PC-9 (cell line): ENCODE results near the gene PATE2. TPM values are rescaled to one million over a fixed set of nuclear protein-coding genes. Genes with fewer than 3 reads are reported as not detected.

ENCODE experiments used
- BruUV-seq: library from RNA; stranded (reverse); fragments of 400-500 nt; replicated peaks from 2 replicates; lab custom pipeline; 2021; lab: Mats Ljungman, UMichigan
- CTCF ChIA-PET: fragments of 300-600 bp; sonication (Branson Sonifier 250); formaldehyde crosslinking; loops from one replicate; lab custom pipeline; 2022; ENCODE audit warnings: antibody characterized with exemption; lab: Charles Lee
- POLR2A ChIA-PET: fragments of 300-600 bp; sonication (Branson Sonifier 250); formaldehyde crosslinking; loops from one replicate; lab custom pipeline; 2022; ENCODE audit warnings: antibody characterized with exemption; ENCODE audit not compliant: unreplicated experiment; lab: Charles Lee
- DNase-seq, 2 experiments: peaks; one replicate each; pipeline versions ENCODE4 v3.0.0 to v3.0.0-alpha.2; 2015 to 2022; ENCODE audit warnings: mixed read lengths in 1 of 2
- H2AFZ ChIP-seq: fragments of 200-600 bp; sonication (generic); 2 replicates; pipeline ENCODE4 v1.8.1; 2017; ENCODE audit warnings: antibody characterized with exemption
- H3F3A ChIP-seq: fragments of 200-600 bp; sonication (generic); 2 replicates; pipeline ENCODE4 v1.8.1; 2017; ENCODE audit warnings: antibody characterized with exemption, mild to moderate bottlenecking, low read depth; ENCODE audit not compliant: insufficient read depth
- H3K27ac ChIP-seq: fragments of 200-600 bp; sonication (generic); 2 replicates; pipeline ENCODE4 v1.6.1; 2016; ENCODE audit warnings: mixed run types
- H3K27me3 ChIP-seq: fragments of 200-600 bp; sonication (generic); 2 replicates; pipeline ENCODE4 v1.6.1; 2016; ENCODE audit warnings: low read depth, mixed run types; ENCODE audit not compliant: insufficient read depth
- H3K36me3 ChIP-seq: fragments of 200-600 bp; sonication (generic); 2 replicates; pipeline ENCODE4 v1.6.1; 2016; ENCODE audit warnings: low read depth, mixed run types
- H3K4me1 ChIP-seq: fragments of 200-600 bp; sonication (generic); replicated peaks from 2 replicates; pipeline ENCODE4 v1.6.1; 2016; ENCODE audit warnings: mixed run types; ENCODE audit not compliant: insufficient read depth
- H3K4me2 ChIP-seq: fragments of 200-600 bp; sonication (generic); 2 replicates; pipeline ENCODE4 v1.6.1; 2017; ENCODE audit warnings: mixed run types
- H3K4me3 ChIP-seq: fragments of 200-600 bp; sonication (generic); 2 replicates; pipeline ENCODE4 v1.6.1; 2016; ENCODE audit warnings: mixed run types
- H3K79me2 ChIP-seq: fragments of 200-600 bp; sonication (generic); 2 replicates; pipeline ENCODE4 v1.6.1; 2017; ENCODE audit warnings: low read depth, mixed run types
- H3K9me2 ChIP-seq: fragments of 200-600 bp; sonication (generic); 2 replicates; pipeline ENCODE4 v1.8.1; 2017; ENCODE audit warnings: mild to moderate bottlenecking; ENCODE audit not compliant: insufficient read depth
- H3K9me3 ChIP-seq: fragments of 200-600 bp; sonication (generic); 2 replicates; pipeline ENCODE4 v1.8.1; 2016; ENCODE audit warnings: low read depth; ENCODE audit not compliant: insufficient read depth
- H4K20me1 ChIP-seq: fragments of 200-600 bp; sonication (generic); 2 replicates; pipeline ENCODE4 v1.8.1; 2017; ENCODE audit not compliant: insufficient read depth
- CTCF ChIP-seq: fragments of 200-600 bp; sonication (generic); conservative IDR thresholded peaks from 2 replicates; pipeline ENCODE4 v1.6.1; 2017; ENCODE audit warnings: mixed run types, antibody characterized with exemption, mild to moderate bottlenecking, moderate library complexity
- EZH2 ChIP-seq: fragments of 200-600 bp; sonication (generic); IDR thresholded peaks from 2 replicates; pipeline ENCODE4 v1.8.0; 2017; ENCODE audit warnings: antibody characterized with exemption, low read depth
- intact Hi-C: fragments of 100-400 bp; cut with micrococcal nuclease; formaldehyde crosslinking; loops from one replicate; pipeline ENCODE4 v1.10.0; 2022; ENCODE audit not compliant: unreplicated experiment
- total RNA-seq: library from RNA; stranded (reverse); gene quantifications from 2 replicates; pipeline ENCODE4 v1.2.3, GENCODE V29; 2021

Gene PATE2
- total RNA-seq, 1 experiment from 2014 or later = 1.3 TPM

GRCh38 chr11:125762445-125762844 lies 16.2 kb downstream of the PATE2 start:
- TF ChIP-seq CTCF = no peak
- no peak for TF ChIP-seq EZH2
- Histone ChIP-seq H3F3A (no peaks in the 10 kb centered on the region), H3K36me3 (no peaks in the 10 kb centered on the region), H3K27ac (no peak overlapping the region), H3K4me1 (no peaks in the 10 kb centered on the region), H3K27me3 (peaks cover 50% of the 10 kb centered on the region), H3K4me3 (no peak overlapping the region), H4K20me1 (no peaks in the 10 kb centered on the region), H3K79me2 (no peaks in the 10 kb centered on the region), H3K4me2 (no peak overlapping the region), H3K9me3 (no peaks in the 10 kb centered on the region), H2AFZ (no peak overlapping the region), H3K9me2 (no peaks in the 10 kb centered on the region)
- intact Hi-C loops = no loop called here
- ChIA-PET CTCF (no interaction called here), POLR2A (no interaction called here)
- no TSS peak for BruUV-seq
- DNase-seq = no peak

- Histone ChIP-seq H3K4me1 (no peaks in the 10 kb centered on the region), H3F3A (no peaks in the 10 kb centered on the region), H3K79me2 (no peaks in the 10 kb centered on the region), H3K4me3 (no peak overlapping the region), H3K27ac (no peak overlapping the region), H4K20me1 (no peaks in the 10 kb centered on the region), H3K36me3 (no peaks in the 10 kb centered on the region), H3K4me2 (no peak overlapping the region), H3K27me3 (peaks cover 57% of the 10 kb centered on the region), H2AFZ (no peak overlapping the region), H3K9me2 (peaks cover 5% of the 10 kb centered on the region; the same call in 1 of the 2 replicates), H3K9me3 (no peaks in the 10 kb centered on the region)
- TF ChIP-seq EZH2 = no peak
- TF ChIP-seq CTCF = no peak
- BruUV-seq = no TSS peak
- intact Hi-C loops = no loop called here
- ChIA-PET CTCF (no interaction called here), POLR2A (no interaction called here)
- no peak for DNase-seq
Observed at GRCh38 chr11:125756050-125756449, 22.6 kb downstream of the PATE2 start.

- intact Hi-C loops = no loop called here
Observed at GRCh38 chr11:125750629-125751028, 28.0 kb downstream of the PATE2 start.

More at GRCh38 chr11:125750629-125751028, 28.0 kb downstream of the PATE2 start:
- H4K20me1 ChIP-seq = no peaks in the 10 kb centered on the region
- no peak overlapping the region for H3K4me3 ChIP-seq
- H3F3A ChIP-seq = no peaks in the 10 kb centered on the region
- ChIA-PET POLR2A (no interaction called here), CTCF (no interaction called here)
- H3K27ac ChIP-seq = no peak overlapping the region
- H3K9me3 ChIP-seq = no peaks in the 10 kb centered on the region
- H2AFZ ChIP-seq = no peak overlapping the region
- no peaks in the 10 kb centered on the region for H3K4me1 ChIP-seq
- H3K36me3 ChIP-seq = no peaks in the 10 kb centered on the region
- H3K79me2 ChIP-seq = no peaks in the 10 kb centered on the region
- no peak for DNase-seq
- H3K9me2 ChIP-seq = peaks cover 5% of the 10 kb centered on the region; the same call in 1 of the 2 replicates
- peaks cover 68% of the 10 kb centered on the region for H3K27me3 ChIP-seq
- TF ChIP-seq EZH2 = no peak
- TF ChIP-seq CTCF = no peak
- BruUV-seq = no TSS peak
- H3K4me2 ChIP-seq = no peak overlapping the region
